Anterior cingulate cortex (tissue), 58 donors: ENCODE measurements around the gene GDPD4.

ENCODE experiments used
- DNase-seq, 58 donors: peaks; one replicate each; lab custom pipeline; 2025; lab: John Stamatoyannopoulos, UW

The GDPD4 gene

DNA sequence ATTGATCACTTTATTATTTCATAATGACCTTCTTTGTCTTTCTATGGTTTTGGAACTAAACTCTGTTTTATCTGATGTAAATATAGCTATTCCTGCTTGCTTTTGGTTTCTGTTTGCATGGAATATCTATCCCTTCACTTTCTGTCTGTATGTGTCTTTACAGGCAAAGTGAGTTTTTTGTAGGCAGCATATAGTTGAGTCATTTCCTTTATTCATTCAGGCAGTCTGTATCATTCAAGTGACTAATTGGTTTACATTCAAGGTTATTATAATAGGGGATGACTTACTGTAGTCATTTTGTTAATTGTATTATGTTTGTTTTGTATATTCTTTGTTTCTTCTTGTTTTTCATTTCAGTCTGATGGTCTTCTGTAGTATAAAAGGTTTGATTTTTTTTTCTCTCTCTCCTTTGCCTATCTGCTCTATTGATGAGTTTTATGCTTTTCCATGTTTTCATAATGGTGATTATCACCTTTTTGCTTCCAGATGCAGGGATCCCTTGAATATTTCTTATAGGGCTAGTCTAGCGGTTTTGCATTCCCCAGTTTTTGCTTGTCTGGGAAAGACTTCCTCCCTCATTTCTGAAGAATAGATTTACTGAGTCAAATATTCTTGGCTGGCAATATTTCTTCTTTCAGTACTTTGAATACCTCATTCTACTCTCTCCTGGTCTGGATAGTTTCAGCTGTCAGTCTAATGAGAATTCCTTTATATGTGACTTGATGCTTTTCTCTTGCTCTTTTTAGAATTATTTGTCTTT lies 50.4 kb downstream of the GDPD4 start:
- no peak for DNase-seq

DNA sequence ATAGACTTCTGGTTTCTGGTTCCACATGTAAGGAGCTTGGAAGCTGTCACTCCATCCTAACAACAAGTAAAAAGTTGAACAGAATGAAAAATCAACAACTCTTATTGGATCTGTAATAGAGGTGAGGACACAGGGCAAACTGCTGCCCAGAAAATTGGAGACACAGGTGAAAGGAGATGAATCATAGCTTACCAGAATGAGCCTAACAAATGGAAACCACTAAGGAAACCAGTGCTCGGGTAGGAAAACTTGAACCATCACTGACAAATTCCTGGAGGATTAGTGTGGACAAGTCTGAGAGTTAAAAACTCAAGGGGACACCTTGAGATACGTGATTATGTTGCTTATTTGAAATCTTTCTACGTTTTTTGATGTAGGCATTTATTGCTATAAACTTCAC lies 52.1 kb downstream of the GDPD4 start:
- DNase-seq, result no peak

DNA sequence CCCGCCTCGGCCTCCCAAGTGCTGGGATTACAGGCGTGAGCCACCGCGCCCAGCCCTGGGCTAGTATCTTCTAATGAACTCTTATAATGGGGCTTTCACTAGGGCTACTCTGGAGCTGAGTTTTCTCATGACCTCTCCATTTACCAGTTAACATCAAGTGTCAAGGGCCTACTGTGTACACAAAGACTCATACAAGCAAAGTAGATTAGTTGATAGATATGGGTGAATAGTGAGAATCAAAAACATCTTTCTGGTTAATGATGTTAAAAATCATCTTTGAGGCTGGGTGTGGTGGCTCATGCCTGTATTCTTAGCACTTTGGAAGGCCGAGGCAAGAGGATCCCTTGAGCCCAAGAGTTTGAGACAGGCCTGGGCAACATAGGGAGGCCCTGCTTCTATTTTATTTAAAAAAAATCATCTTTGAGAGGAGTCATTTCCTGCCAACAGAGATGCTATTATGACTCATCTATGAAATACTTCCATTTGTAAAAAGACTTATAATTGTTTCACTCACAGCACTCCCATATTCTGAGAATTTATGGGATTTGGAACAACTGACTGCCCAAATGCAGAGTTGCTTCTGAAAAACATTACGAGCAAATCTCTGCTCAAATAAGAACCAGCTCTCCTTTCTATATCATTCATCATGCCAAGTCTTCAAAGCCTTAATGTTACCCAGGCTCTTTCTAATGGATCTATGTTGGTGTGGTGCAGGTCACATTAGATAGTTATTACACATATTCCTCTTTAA lies 57.0 kb downstream of the GDPD4 start:
- DNase-seq, result peak in 1 of 58 donors; percentile 1

DNA sequence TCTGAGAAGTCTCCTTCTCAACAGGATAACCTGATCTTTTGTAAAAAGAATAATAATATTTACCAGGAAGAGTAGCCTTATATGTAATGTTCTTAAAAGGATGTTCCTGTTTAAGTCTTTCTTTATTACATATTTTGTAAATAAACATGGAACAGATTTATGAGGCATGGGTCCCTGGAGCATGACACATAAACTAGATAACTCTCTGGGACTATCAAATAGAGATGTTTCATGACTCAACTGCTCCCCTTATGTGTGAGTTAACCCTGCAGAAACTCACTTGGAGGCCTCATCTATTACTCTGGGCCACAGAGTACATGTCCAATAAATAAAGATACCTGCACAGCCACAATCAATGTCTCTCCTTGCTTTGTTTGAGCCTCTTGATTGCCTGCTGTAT lies 64.6 kb downstream of the GDPD4 start:
- no peak for DNase-seq

DNA sequence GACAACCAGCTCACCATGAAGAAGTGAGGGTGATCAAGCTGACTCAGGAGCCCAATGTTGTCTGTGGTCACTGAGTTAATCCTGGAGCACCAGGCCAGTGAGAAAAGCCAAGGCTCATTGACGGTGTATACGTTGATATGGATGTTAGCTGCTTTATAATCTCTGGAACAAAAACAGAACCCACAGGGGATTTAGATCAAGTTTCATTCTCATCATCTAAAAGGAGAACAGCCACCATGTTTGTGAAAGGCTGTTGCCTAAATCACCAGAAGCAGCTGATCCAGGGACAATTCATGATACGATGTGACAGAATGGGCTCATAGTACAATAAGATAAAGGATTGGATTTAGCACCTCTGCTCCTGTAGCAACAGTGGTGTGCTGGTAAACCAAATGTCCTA lies 68.5 kb downstream of the GDPD4 start:
- no peak for DNase-seq

DNA sequence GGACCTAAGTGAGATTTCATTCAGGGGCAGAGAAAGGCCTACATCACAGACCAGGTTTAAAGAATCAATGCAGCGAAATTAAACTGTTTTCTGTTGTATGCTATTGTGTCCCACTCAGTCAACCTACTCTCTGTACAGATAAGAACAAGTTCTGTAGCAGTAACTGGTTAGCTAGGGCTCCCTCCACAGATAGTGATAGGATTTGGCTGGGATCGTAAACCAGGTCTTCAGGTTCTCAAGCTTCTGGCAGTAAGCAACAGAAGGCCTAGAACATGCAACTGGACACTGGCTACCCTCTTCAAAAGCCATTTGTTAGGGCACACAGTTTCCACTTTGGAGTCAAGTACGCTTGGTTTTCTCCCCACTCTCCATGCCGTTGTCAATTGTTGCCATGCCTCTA lies 69.2 kb downstream of the GDPD4 start:
- no peak for DNase-seq

DNA sequence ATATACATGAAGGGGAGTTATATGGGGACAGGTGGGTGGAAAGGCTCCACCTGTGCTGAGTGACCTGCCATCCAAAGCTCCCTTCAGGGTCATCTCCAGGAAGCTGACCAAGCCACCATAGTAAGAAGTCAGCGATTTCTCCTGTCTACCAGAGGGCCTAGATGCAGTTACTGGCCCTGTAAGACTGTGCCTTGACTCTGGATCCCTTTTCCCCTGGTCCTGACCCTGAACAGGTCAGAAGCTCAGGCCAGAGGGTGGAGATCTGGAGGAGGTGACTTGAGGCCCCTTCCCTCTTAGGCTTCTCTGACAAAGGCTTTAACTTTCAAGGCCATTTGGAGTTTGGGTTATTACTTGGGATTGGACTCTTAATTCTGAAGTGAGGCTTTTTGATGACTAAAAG lies 69.7 kb downstream of the GDPD4 start:
- DNase-seq, result no peak

DNA sequence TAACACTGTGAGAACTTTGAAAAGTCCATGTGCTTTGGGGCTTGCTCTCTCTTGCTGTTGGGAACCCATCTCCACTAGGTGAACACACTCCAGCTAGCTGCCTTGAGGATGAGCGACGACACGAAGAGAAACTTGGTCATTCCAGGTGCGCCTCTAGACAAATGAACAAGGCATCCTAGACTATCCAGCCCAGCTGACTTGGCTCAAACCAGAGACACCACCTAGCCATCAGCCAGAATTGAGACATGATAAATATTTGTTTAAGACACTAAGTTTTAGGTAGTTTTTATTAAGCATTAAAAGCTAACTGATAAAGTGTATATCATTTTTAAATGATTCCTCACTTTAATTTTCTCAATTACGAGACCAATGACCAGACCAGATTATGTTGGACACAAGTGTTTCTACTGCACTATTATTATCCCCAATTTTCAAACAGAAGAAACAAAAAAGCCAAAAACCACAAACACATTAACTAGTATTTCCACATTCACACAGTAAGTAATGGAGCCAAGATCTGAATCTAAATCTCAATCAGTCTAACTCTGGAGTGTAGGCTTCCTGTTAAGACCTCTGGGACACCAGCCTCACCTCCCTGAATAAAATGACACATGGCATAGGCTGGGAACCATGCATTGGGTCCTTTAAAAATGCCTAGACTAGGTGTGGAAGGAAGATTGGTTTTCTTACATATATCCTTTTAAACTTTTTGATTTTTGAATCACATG lies 70.4 kb downstream of the GDPD4 start:
- DNase-seq, result no peak

DNA sequence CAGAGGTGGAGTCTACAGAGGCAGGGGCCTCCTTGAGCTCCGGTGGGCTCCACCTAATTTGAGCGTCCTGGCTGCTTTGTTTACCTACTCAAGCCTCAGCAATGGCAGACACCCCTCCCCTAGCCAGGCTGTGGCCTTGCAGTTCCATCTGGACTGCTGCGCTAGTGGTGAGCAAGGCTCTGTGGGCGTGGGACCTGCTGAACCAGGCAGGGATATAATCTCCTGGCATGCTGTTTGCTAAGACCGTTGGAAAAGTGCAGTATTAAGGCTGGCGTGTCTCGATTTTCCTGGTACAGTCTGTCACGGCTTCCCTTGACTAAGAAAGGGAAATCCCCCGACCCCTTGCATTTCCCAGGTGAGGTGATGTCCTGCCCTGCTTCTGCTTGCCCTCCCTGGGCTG lies 77.7 kb downstream of the GDPD4 start:
- no peak for DNase-seq

DNA sequence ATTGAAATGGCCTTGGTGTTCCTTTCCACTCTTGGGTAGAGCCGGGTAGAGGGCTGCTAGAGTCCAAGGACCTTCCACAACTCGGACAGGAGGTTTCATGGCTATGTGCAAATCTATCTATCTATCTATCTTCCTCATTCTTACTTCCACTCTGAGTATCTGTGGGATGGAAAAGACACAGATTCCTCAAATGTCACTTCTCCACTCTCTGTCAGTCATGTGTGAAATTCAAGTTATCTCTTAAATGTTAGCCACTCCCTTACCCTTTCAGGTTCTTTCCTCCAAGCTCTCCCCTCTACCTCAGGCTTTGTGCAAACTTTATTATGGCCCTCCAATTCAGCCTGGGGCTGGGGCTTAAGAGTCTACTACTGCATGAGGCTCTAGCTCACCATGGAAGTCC lies 84.3 kb downstream of the GDPD4 start:
- DNase-seq, result no peak

DNA sequence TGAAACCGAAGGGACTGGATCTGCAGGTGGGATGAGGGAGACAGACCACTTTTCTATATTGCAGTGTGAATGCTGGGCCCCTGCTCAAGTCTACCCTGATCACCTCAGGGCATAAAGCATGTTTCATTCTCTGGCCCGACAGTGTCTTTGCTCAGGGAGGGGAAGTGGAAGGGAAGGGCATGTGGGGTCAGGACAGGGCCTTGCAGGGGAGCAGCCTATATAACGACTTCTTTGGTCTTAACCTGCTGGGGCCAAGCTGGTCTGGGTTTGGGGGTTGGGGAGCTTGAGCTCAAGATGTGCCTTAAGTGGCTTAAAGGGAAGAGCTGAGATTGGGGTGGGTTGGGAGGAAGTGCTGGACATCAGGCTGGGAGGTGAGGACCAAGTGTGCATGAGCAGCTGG lies 86.4 kb downstream of the GDPD4 start:
- no peak for DNase-seq

DNA sequence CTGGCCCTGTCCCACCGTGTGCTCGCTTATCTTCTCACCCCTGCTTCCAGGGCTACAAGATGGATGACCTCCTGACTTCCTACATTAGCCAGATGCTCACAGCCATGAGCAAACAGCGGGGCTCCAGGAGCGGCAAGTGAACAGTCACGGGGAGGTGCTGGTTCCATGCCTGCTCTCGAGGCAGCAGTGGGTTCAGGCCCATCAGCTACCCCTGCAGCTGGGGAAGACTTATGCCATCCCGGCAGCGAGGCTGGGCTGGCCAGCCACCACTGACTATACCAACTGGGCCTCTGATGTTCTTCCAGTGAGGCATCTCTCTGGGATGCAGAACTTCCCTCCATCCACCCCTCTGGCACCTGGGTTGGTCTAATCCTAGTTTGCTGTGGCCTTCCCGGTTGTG lies 86.9 kb downstream of the GDPD4 start:
- DNase-seq, result no peak

DNA sequence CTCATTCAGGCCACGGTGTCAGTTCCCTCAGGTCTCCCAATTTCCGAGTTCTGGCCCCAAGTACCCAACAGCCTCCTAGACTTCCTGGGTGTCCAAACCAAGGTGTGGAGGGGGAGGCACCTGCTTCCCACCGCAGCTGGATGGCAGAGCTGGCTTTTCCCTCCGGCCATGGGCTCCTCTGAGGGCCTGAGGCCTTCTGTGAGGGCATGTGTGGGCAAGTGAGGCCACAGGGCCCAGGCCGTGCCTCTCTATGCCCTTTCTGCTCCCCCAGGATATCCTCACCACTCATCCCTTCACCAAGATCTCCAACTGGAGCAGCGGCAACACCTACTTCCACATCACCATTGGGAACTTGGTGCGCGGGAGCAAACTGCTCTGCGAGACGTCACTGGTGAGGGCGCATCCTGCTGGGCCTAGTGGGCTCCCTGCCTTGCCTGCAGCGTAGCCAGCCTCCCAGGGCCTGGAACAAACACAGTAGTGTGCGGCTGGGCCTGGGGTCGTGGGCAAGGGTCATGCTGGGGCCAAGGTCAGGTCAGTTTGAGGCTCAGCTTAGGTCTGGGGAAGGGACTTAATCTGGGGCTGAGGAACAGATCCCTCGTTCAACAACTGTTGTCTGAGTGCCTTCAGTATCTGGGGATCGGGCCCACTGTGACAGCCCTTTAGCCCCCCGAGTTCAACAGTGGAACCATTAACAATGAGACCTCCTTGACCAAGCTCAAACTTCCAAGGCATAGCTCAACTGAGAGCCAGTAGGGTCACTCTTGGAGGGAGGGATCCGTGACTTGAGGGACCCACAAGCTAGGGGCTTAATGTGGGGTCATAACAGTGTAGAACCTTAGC lies 87.7 kb downstream of the GDPD4 start:
- no peak for DNase-seq

DNA sequence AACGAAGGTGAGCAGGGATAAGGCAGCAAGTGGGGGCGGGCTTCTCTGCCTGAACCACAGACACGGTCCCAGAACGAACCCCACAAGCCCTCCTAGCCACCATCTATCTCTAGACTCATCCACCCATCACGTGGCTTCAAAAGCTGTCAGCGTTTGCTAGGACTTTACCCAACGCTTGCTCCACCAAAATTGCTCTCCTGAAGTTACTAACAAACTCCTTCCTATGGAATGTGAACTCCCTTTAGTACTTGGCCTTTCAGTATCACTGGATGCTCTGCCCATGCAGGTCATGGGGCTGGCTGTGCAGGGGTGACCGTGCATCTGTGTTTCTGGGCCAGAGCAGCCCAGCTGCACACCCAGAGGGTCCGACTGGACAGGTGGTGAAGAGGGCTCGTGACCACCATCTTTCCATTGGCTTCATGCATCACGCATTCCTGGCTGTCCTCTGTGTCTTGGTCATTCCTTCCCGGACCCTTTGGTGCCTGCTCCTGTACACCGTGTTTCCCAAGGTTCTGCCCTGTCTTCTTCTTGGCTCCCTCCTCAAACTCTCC lies 88.4 kb downstream of the GDPD4 start:
- DNase-seq, result no peak

DNA sequence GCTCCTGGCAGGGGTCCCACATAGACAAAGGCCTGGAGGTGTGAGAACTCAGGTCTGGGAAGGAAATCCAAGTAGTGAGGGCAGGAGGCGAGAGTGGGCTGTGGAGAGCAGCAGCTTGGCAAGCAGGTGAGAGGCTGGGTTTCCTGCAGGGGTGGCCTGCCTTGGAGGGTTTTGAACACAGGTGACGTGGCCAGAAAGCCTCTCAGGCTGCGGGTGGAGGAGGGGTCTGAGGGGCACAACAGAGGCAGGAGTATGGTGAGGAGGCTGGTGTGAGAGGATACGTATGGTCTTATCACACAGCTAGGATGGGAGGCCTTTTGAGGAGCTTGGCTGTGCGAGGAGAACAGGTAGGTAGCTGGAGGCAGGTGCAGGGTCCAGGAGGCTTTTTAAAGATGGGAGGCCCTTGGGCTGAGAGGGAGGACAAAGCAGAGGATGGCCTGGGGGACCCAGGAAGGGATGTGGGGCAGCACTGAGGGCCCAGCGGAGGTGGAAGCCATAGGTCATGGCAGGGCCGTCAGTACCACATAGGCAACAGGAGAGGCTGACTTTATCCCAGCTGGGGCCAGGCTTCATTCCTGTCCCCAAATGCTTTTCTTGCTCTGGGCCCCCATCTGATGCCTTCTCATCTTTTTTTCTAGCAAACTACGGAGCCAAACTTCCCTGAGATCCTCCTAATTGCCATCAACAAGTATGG lies 89.0 kb downstream of the GDPD4 start:
- no peak for DNase-seq

DNA sequence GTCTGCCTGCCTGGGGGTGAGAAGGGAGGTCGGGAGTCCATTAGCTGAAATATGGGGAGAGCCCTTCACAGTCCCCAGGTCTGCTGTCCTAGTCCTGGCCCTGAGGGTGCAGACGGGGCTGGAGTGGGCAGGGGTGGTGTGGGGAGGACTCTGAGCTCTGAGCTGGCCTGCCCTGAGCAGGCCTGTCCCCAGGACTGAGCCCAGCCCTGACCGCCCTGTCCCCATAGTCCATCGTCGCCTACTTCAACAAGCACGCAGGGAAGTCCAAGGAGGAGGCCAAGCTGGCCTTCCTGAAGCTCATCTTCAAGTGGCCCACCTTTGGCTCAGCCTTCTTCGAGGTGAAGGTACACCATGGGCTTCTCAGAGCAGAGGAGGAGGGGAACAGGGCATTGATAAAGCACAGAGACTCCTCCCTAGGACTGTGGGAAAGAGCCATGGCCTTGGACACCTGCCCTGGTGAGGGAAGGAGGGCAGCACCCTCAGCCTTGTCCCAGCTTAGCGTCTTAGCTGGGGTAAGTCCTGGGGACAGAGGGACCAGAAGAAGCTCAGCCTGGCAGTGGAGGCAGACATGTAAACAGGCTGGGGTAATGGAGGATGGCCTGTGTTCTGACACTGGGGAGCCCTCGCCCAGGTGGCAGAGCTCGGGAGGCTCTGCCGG lies 89.8 kb downstream of the GDPD4 start:
- no peak for DNase-seq

DNA sequence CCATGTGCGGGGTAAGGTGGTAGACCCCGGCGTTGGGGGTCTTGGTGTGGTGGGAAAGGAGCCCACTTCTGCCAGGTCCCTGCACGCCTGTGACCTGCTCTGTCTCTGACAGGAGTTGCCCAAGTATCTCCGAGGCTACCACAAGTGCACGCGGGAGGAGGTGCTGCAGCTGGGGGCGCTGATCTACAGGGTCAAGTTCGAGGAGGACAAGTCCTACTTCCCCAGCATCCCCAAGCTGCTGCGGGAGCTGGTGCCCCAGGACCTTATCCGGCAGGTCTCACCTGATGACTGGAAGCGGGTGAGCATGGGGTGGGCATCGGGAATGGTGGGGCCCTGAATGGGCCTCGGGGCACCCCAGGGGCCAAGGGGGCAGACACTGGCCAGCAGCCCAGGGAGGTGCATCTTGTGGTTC lies 90.4 kb downstream of the GDPD4 start:
- no peak for DNase-seq

DNA sequence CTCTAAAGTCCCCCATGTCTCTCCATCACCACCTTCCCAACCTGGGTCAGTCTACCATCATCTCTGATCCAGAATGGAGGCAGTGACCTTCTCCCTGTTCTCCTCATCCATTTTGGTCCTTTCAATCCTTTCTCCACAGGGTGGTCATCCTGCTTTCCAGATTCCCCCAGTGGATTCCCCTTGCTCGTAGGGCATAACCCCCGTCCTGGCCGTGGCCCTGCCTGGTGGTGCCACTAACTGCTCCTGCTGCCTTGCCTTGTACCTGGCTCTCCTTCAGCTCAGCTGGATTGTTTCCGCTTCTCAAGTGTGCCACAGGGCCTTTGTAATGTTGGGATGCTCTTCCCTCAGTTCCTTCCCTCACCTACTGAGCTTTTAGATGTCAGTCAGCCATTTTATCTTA lies 91.8 kb downstream of the GDPD4 start:
- DNase-seq, result no peak

DNA sequence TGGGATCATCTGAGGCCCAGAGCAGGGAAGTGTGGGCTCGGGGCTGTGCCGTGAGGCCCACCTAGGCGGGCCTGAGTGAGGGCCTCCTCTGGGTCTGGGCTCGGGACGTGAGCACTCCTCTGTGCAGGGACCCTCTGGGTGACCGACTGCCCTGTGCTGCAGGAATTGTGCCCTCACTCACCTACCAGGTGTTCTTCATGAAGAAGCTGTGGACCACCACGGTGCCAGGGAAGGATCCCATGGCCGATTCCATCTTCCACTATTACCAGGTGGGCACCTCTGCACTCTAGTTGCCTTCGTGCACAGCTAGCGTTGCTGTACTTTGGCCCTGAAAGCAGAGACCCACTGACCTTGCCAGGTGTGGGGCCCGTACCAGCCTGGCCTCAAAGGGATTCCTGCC lies 93.0 kb downstream of the GDPD4 start:
- DNase-seq, result no peak
